Measurements from ENCODE around the gene SFXN3. TPM values are rescaled to one million over a fixed set of nuclear protein-coding genes. Genes with fewer than 3 reads are reported as not detected.

The SFXN3 gene
- total and polyA plus RNA-seq, 2 of the 8 experiments (the other 6 are each of a cell fraction or from before 2014, with no cell fraction given), result 2.6 to 2.8 TPM

DNA sequence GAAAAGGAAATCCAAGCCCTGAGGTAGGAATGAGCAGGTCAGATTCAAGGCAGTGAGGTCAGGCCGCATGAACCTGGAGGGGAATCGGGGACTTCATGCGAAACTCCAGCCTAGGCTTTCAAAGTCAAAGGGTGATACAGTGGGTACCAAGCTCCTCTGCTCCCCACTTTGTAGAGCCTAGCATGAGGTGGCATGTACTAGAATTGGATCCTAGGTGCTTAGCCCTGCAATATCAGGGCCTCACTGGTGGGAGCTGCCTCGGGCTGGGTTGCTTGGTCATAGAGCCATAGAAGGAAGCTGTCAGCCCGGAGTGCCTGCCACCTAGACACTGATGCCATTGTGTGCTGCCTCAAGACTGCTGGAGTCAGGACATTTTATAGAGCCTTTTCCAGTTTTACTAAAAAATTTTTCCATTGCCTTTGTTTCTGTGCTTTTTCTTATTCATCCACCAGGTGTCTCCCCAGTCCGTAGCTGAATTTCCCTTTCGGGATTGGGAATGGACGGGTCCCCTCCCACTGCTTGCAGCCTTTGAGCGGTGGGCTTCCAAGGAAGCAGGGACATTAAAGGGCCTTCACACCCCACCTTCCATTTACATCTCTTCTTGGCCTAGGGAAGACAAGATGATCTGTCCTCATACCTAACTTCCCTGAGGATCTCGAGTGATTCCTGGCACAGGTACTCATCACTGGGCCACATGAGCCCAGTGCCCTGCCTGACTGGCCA lies 36.9 kb upstream of the SFXN3 start:
- H3K56ac ChIP-seq (replicated peaks; ENCODE audit: insufficient read length, low read depth, low read length), result no peak overlapping the region
- peaks cover 14% of the 10 kb centered on the region for H3K23me2 ChIP-seq (ENCODE audit: low read depth, low read length)
- H3K23ac ChIP-seq (ENCODE audit: insufficient read length), result no peak overlapping the region
- ChIA-PET CTCF (ENCODE audit: partially characterized antibody) (interaction anchor here (0.6 to 26.8 kb wide), 20 partner anchors 8 to 959 kb away, joined by 3 to 464 read pairs (median 4); partner anchors contain the start of genes PDZD7 and SFXN3), POLR2A (ENCODE audit: partially characterized antibody) (interaction anchor here (0.6 to 12.6 kb wide), 9 partner anchors 9 to 886 kb away, joined by 3 to 143 read pairs (median 10); partner anchors contain the start of gene SEMA4G)
- no peak overlapping the region for H4K8ac ChIP-seq (ENCODE audit: extremely low read depth, insufficient read depth, low read length)
- H4K5ac ChIP-seq (ENCODE audit: insufficient read length, low read depth, low read length), result no peak overlapping the region
- H2BK20ac ChIP-seq (ENCODE audit: low read length), result no peak overlapping the region
- H3K4me2 ChIP-seq (ENCODE audit: insufficient read depth in 1 of 2, low read depth in 2 of 2, low read length in 2 of 2), result no peak overlapping the region; a peak in 1 of 4 replicates
- DNase-seq (ENCODE audit: low read depth in 1 of 2, low spot score in 2 of 2), result no peak
- H2BK12ac ChIP-seq (ENCODE audit: low read depth, low read length), result no peak overlapping the region
- H3K27ac ChIP-seq (ENCODE audit: low read depth, low read length), result no peak overlapping the region
- H3K79me2 ChIP-seq (ENCODE audit: control insufficient read depth in 1 of 2, insufficient read depth in 2 of 2, low read length in 2 of 2), result peaks cover 2 to 27% of the 10 kb centered on the region in 2 experiments; a peak in 3 of 4 replicates
- H2AK5ac ChIP-seq (ENCODE audit: low read depth, low read length), result no peak overlapping the region
- H3K9ac ChIP-seq (replicated peaks in 1 of 4; ENCODE audit: extremely low read depth in 1 of 4, low read depth in 3 of 4, low read length in 3 of 4), result no peak overlapping the region
- no peak overlapping the region for H3K18ac ChIP-seq (ENCODE audit: extremely low read depth, low read length)
- no peak overlapping the region for H3K4ac ChIP-seq (replicated peaks; ENCODE audit: insufficient read length, low read depth, low read length)
- no peak overlapping the region for H3K4me3 ChIP-seq (ENCODE audit: extremely low read depth in 1 of 4, insufficient read depth in 2 of 4, low read depth in 3 of 4, low read length in 4 of 4)
- no peak overlapping the region for H2BK15ac ChIP-seq (ENCODE audit: low read length)
- H2BK120ac ChIP-seq (replicated peaks; ENCODE audit: low read depth, low read length), result no peak overlapping the region
- TF ChIP-seq, protein P1, sequence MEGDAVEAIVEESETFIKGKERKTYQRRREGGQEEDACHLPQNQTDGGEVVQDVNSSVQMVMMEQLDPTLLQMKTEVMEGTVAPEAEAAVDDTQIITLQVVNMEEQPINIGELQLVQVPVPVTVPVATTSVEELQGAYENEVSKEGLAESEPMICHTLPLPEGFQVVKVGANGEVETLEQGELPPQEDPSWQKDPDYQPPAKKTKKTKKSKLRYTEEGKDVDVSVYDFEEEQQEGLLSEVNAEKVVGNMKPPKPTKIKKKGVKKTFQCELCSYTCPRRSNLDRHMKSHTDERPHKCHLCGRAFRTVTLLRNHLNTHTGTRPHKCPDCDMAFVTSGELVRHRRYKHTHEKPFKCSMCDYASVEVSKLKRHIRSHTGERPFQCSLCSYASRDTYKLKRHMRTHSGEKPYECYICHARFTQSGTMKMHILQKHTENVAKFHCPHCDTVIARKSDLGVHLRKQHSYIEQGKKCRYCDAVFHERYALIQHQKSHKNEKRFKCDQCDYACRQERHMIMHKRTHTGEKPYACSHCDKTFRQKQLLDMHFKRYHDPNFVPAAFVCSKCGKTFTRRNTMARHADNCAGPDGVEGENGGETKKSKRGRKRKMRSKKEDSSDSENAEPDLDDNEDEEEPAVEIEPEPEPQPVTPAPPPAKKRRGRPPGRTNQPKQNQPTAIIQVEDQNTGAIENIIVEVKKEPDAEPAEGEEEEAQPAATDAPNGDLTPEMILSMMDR (IDR thresholded peaks at IDR 0.05; ENCODE audit: control extremely low read depth in 1 of 3, insufficient read depth in 1 of 3, low read depth in 1 of 3, low read length in 3 of 3), result peak in 2 of 3 experiments; percentile 62 to 72; a peak in 3 of 4 replicates
- no peak for TF ChIP-seq SP4 (IDR thresholded peaks at IDR 0.05; ENCODE audit: low read length)
- TF ChIP-seq YY1 (IDR thresholded peaks at IDR 0.05; ENCODE audit: low read depth, low read length), result no peak
- no peak for TF ChIP-seq KDM4A (IDR thresholded peaks at IDR 0.05; ENCODE audit: low read depth, low read length, severe bottlenecking)
- peak; percentile 19; the same call in 1 of the 2 replicates for TF ChIP-seq POLR2AphosphoS5 (IDR thresholded peaks at IDR 0.05; ENCODE audit: low read depth, low read length)
- TF ChIP-seq SAP30 (IDR thresholded peaks at IDR 0.05; ENCODE audit: insufficient read depth, insufficient replicate concordance, low read length), result no peak
- TF ChIP-seq POLR2A (IDR thresholded peaks at IDR 0.05; ENCODE audit: control extremely low read depth in 1 of 2, low read depth in 2 of 2, low read length in 2 of 2), result peak in 1 of 2 experiments; percentile 36; a peak in 1 of 3 replicates
- TF ChIP-seq RAD21 (IDR thresholded peaks at IDR 0.05 in 1 of 2, conservative IDR thresholded peaks at IDR 0.05 in 1 of 2; ENCODE audit: low read depth in 2 of 2, low read length in 2 of 2), result peak; percentile 67 to 71
- no peaks in the 10 kb centered on the region for H3K9me3 ChIP-seq (ENCODE audit: insufficient read depth in 2 of 2, low read depth in 1 of 2, low read length in 1 of 2)
- FAIRE-seq, result peak; percentile 36
- H3K36me3 ChIP-seq (ENCODE audit: control insufficient read depth in 2 of 4, insufficient read depth in 4 of 4, low read length in 3 of 4), result peaks cover 24 to 48% (median 34%) of the 10 kb centered on the region in 4 experiments
- no peak overlapping the region for H4K91ac ChIP-seq (replicated peaks; ENCODE audit: insufficient read length, low read length)
- H3K14ac ChIP-seq (ENCODE audit: insufficient read length), result no peak overlapping the region
- no peaks in the 10 kb centered on the region for H3K27me3 ChIP-seq (replicated peaks in 1 of 4; ENCODE audit: control insufficient read depth in 3 of 4, extremely low read depth in 1 of 4, insufficient read depth in 3 of 4, low read length in 3 of 4)
- peaks cover 7 to 17% of the 10 kb centered on the region in 2 experiments for H4K20me1 ChIP-seq (replicated peaks in 1 of 2; ENCODE audit: control insufficient read depth in 1 of 2, insufficient read depth in 2 of 2, low read length in 2 of 2)
- 0 out of 2 replicates have a peak overlapping the region, but pooled peaks have one; percentile 18 for H2BK5ac ChIP-seq (ENCODE audit: low read depth, low read length)
- H2AFZ ChIP-seq (ENCODE audit: low read length), result no peak overlapping the region
- peaks cover 4 to 11% (median 7%) of the 10 kb centered on the region in 4 experiments for H3K4me1 ChIP-seq (replicated peaks in 1 of 4; ENCODE audit: control insufficient read depth in 3 of 4, insufficient read depth in 4 of 4, low read length in 3 of 4)
- WGBS, 2 experiments (ENCODE audit: extremely low coverage in 1 of 2, insufficient coverage in 1 of 2, insufficient read length in 1 of 2, insufficient replicate concordance in 2 of 2, low coverage in 1 of 2, low lambda C conversion rate in 2 of 2, missing lambda C conversion rate in 1 of 2), result 73% methylated on average over 10 of the region's 10 CpGs; no CpG with 5 or more reads in 1 of the 2 experiments
- no peaks in the 10 kb centered on the region; the same call in none of the 2 replicates for H3K79me1 ChIP-seq (ENCODE audit: low read depth, low read length)

All from H1 (cell line).